ENCODE results near the gene PRR9. TPM values are rescaled to one million over a fixed set of nuclear protein-coding genes. Genes with fewer than 3 reads are reported as not detected.

The PRR9 gene, protein sequence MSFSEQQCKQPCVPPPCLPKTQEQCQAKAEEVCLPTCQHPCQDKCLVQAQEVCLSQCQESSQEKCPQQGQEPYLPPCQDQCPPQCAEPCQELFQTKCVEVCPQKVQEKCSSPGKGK
- total RNA-seq: 0.12 TPM in 1 of 2 replicates, not detected in the other

DNA sequence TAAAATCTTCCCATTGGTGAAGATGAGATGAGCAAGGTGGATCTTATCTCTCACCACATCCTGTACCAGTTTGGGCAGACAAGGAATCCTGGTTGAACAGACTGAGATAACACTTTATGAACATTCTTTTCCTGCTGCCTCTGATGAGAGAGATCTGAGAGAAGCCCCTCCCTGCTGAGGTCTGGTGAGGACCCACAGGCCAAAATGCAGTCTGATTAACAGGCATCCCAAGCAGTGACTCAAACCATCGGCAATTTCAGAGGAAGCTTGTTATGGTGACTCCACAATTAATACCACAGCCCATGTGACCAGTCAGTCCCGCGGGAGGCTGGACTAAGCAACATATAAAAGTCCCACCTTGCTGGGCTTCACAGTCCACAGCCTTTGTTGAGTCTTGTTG lies at the start of gene PRR9:
PRR9 (plus strand) TSS at position 373 of the 400 bp plus-strand sequence. CDS start 561 bp downstream, outside the sequence.

DNA sequence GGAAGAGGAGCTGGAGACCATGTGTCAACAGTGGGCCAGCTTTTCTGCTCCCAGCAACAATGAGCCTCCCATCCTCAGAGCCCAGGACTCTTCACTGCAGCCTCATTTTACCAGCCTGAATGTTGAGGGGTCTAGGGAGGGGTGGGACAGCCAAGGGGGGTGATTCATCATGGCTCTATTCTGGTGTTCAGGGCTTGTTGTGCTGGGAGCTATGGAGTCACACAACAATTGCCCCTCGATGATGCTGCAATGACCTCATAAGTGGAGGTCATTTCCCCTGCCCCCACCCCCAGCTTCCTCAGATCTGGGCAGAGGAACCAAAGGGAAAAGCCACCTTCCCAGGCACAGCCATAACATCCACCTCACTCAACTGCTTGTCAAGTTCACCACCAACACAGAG lies 14.3 kb upstream of the PRR9 start, which contains the start of gene LELP1:
LELP1 (plus strand) TSS at position 301 of the 400 bp plus-strand sequence. CDS start 1,278 bp downstream, outside the sequence.

DNA sequence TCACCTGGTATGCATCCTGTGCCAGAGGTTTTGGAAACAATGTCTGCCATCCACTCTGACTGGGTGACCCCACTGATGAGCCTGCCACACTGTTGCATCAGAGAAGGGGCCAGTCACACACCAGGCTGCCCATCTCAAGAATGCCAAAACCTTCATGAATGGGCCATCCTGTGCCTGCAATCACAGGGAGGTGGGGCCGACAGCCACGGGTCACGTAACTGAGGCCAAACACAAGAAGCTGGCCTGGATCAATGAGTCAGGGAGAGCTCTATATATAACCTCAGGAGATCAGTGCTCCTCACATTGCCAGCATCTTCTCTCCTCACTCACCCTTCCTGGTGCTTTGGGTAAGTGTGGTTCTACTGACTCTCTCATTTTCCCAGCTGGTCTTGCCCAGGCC lies 42.0 kb downstream of the PRR9 start, which contains the start of gene LORICRIN:
LORICRIN (plus strand) TSS at position 301 of the 400 bp plus-strand sequence. CDS start 1,263 bp downstream, outside the sequence.

Other genes with a start within 250 kb of the PRR9 start
- not detected in 2 replicates for gene SPRR4, start 246.9 kb upstream of the PRR9 start, total RNA-seq
- not detected in 2 replicates for gene SPRR1A, start 233.5 kb upstream of the PRR9 start, total RNA-seq
- not detected in 2 replicates for gene SPRR3, start 215.8 kb upstream of the PRR9 start, total RNA-seq
- not detected in 2 replicates for gene SPRR1B, start 186.4 kb upstream of the PRR9 start, total RNA-seq
- not detected in 2 replicates for gene SPRR2D, start 176.5 kb upstream of the PRR9 start, total RNA-seq
- not detected in 2 replicates for gene SPRR2A, start 160.1 kb upstream of the PRR9 start, total RNA-seq
- gene SPRR2B, start 146.0 kb upstream of the PRR9 start, total RNA-seq: not detected in 2 replicates
- gene SPRR2E, start 123.1 kb upstream of the PRR9 start, total RNA-seq: not detected in 2 replicates
- gene SPRR2F, start 104.1 kb upstream of the PRR9 start, total RNA-seq: not detected in 2 replicates
- gene SPRR2G, start 66.7 kb upstream of the PRR9 start, total RNA-seq: not detected in 2 replicates
- not detected in 2 replicates for gene LELP1, start 14.2 kb upstream of the PRR9 start, total RNA-seq
- gene LORICRIN, start 42.1 kb downstream of the PRR9 start, total RNA-seq: not detected in 2 replicates
- gene PGLYRP3, start 95.4 kb downstream of the PRR9 start, total RNA-seq: not detected in 2 replicates
- not detected in 2 replicates for gene PGLYRP4, start 131.3 kb downstream of the PRR9 start, total RNA-seq
- gene S100A9, start 140.3 kb downstream of the PRR9 start, total RNA-seq: 0.82 TPM in 1 of 2 replicates, not detected in the other
- not detected in 2 replicates for gene S100A12, start 158.0 kb downstream of the PRR9 start, total RNA-seq
- gene S100A8, start 173.5 kb downstream of the PRR9 start, total RNA-seq: not detected in 2 replicates
- not detected in 2 replicates for gene S100A7A, start 198.9 kb downstream of the PRR9 start, total RNA-seq
- not detected in 2 replicates for gene S100A7, start 243.1 kb downstream of the PRR9 start, total RNA-seq